Measurements from ENCODE around the gene PCDHA9. TPM values are rescaled to one million over a fixed set of nuclear protein-coding genes. Genes with fewer than 3 reads are reported as not detected.

Gene PCDHA9
- total RNA-seq, 3 donors from 2014 or later: 0.16 to 0.17 TPM; not detected in 1

DNA sequence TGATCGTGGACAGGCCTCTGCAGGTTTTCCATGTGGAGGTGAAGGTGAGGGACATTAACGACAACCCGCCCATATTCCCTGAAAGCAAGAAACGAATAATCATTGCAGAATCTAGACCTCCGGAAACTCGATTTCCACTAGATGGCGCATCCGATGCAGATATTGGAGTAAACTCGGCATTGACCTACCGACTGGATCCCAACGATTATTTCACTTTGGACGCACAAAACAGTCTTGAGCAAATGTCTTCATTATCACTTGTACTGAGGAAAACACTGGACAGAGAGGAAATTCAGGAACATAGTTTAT lies 34.4 kb downstream of the PCDHA9 start:
- H3K4me3 ChIP-seq: no peak overlapping the region
- DNase-seq (no peak), ATAC-seq (no peak)
- intact Hi-C loops (cut with DNase I, micrococcal nuclease): no loop called here
- H3K36me3 ChIP-seq (ENCODE audit: low read depth): no peaks in the 10 kb centered on the region
- H3K4me1 ChIP-seq (ENCODE audit: low read depth): no peaks in the 10 kb centered on the region
- TF ChIP-seq, protein P1, sequence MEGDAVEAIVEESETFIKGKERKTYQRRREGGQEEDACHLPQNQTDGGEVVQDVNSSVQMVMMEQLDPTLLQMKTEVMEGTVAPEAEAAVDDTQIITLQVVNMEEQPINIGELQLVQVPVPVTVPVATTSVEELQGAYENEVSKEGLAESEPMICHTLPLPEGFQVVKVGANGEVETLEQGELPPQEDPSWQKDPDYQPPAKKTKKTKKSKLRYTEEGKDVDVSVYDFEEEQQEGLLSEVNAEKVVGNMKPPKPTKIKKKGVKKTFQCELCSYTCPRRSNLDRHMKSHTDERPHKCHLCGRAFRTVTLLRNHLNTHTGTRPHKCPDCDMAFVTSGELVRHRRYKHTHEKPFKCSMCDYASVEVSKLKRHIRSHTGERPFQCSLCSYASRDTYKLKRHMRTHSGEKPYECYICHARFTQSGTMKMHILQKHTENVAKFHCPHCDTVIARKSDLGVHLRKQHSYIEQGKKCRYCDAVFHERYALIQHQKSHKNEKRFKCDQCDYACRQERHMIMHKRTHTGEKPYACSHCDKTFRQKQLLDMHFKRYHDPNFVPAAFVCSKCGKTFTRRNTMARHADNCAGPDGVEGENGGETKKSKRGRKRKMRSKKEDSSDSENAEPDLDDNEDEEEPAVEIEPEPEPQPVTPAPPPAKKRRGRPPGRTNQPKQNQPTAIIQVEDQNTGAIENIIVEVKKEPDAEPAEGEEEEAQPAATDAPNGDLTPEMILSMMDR (IDR thresholded peaks at IDR 0.05): no peak
- peaks cover 62% of the 10 kb centered on the region for H3K9me3 ChIP-seq

DNA sequence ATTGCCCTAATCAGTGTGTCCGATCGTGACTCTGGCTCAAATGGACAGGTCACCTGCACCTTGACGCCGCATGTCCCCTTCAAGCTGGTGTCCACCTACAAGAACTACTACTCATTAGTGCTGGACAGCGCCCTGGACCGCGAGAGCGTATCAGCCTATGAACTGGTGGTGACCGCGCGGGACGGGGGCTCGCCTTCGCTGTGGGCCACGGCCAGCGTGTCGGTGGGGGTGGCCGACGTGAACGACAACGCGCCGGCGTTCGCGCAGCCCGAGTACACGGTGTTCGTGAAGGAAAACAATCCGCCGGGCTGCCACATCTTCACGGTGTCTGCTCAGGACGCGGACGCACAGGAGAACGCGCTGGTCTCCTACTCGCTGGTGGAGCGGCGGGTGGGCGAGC lies 35.2 kb downstream of the PCDHA9 start:
- Histone ChIP-seq H3K4me3 (no peak overlapping the region), H3K4me1 (ENCODE audit: low read depth) (no peaks in the 10 kb centered on the region), H3K36me3 (ENCODE audit: low read depth) (no peaks in the 10 kb centered on the region), H3K9me3 (peaks cover 57% of the 10 kb centered on the region)
- ATAC-seq (no peak), DNase-seq (no peak)
- intact Hi-C loops (cut with DNase I, micrococcal nuclease): no loop called here
- TF ChIP-seq, protein P1 (IDR thresholded peaks at IDR 0.05): no peak

DNA sequence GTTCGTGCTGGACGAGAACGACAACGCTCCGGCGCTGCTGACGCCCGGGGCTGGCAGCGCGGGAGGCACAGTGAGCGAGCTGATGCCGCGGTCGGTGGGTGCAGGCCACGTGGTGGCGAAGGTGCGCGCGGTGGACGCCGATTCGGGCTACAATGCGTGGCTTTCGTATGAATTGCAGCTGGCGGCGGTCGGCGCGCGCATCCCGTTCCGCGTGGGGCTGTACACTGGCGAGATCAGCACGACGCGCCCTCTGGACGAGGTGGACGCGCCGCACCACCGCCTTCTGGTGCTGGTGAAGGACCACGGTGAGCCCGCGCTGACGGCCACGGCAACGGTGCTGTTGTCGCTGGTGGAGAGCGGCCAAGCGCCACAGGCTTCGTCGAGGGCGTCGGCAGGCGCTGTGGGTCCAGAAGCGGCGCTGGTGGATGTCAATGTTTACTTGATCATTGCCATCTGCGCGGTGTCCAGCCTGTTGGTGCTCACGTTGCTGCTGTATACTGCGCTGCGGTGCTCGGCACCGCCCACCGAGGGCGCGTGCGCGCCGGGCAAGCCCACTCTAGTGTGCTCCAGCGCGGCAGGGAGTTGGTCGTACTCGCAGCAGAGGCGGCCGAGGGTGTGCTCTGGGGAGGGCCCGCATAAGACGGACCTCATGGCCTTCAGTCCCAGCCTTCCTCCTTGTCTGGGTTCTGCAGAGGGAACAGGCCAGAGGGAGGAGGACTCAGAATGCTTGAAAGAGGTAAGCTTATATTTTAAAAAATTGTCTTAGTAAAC lies 35.9 kb downstream of the PCDHA9 start:
- no peak for DNase-seq
- no peaks in the 10 kb centered on the region for H3K4me1 ChIP-seq (ENCODE audit: low read depth)
- H3K4me3 ChIP-seq: no peak overlapping the region
- no peak for ATAC-seq
- intact Hi-C loops (cut with DNase I, micrococcal nuclease): no loop called here
- H3K9me3 ChIP-seq: peaks cover 51% of the 10 kb centered on the region
- H3K36me3 ChIP-seq (ENCODE audit: low read depth): no peaks in the 10 kb centered on the region
- TF ChIP-seq, protein P1 (IDR thresholded peaks at IDR 0.05): no peak

Other genes starting within 250 kb of the PCDHA9 start
- gene CD14, start 215.2 kb upstream of the PCDHA9 start, total RNA-seq: 10 to 100 TPM; 35.8 to 92.8 (median 90.9) TPM
- 10 to 100 TPM; 13.6 to 21.7 (median 16.8) TPM for gene TMCO6, start 208.9 kb upstream of the PCDHA9 start, total RNA-seq
- gene NDUFA2, start 200.8 kb upstream of the PCDHA9 start, total RNA-seq: 10 to 100 TPM; 63.5 to 93.1 (median 83.0) TPM
- 10 to 100 TPM; 79.8 to 98.1 (median 79.9) TPM for gene IK, start 200.6 kb upstream of the PCDHA9 start, total RNA-seq
- gene WDR55, start 183.5 kb upstream of the PCDHA9 start, total RNA-seq: 10 to 100 TPM; 32.3 to 42.3 (median 42.2) TPM
- gene DND1, start 174.8 kb upstream of the PCDHA9 start, total RNA-seq: 1 to 10 TPM in 2 of 3 donors, under 1 TPM in 1; 0.95 to 1.6 (median 1.1) TPM
- 10 to 100 TPM; 44.5 to 58.3 (median 56.4) TPM for gene HARS1, start 157.0 kb upstream of the PCDHA9 start, total RNA-seq
- gene HARS2, start 156.9 kb upstream of the PCDHA9 start, total RNA-seq: 10 to 100 TPM; 28.9 to 43.3 (median 39.6) TPM
- gene ZMAT2, start 147.9 kb upstream of the PCDHA9 start, total RNA-seq: 10 to 100 TPM; 43.8 to 59.7 (median 45.9) TPM
- gene PCDHA1, start 62.2 kb upstream of the PCDHA9 start, total RNA-seq: under 1 TPM in 1 of 3 donors, not detected in 2; 0.32 TPM
- under 1 TPM in 1 of 3 donors, not detected in 2; 0.32 TPM for gene PCDHA2, start 53.5 kb upstream of the PCDHA9 start, total RNA-seq
- 1 to 10 TPM in 1 of 3 donors, under 1 TPM in 1, not detected in 1; 0.06 to 1.3 TPM for gene PCDHA3, start 47.3 kb upstream of the PCDHA9 start, total RNA-seq
- gene PCDHA4, start 41.3 kb upstream of the PCDHA9 start, total RNA-seq: under 1 TPM; 0.24 to 0.93 (median 0.85) TPM
- under 1 TPM; 0.10 to 0.35 (median 0.26) TPM for gene PCDHA5, start 26.8 kb upstream of the PCDHA9 start, total RNA-seq
- gene PCDHA6, start 20.4 kb upstream of the PCDHA9 start, total RNA-seq: under 1 TPM; 0.29 to 0.47 (median 0.35) TPM
- under 1 TPM in 2 of 3 donors, not detected in 1; 0.35 to 0.41 TPM for gene PCDHA7, start 14.1 kb upstream of the PCDHA9 start, total RNA-seq
- under 1 TPM in 2 of 3 donors, not detected in 1; 0.14 to 0.19 TPM for gene PCDHA8, start 7.2 kb upstream of the PCDHA9 start, total RNA-seq
- under 1 TPM; 0.27 to 0.47 (median 0.29) TPM for gene PCDHA10, start 7.5 kb downstream of the PCDHA9 start, total RNA-seq
- under 1 TPM in 2 of 3 donors, not detected in 1; 0.19 to 0.58 TPM for gene PCDHA11, start 20.6 kb downstream of the PCDHA9 start, total RNA-seq
- gene PCDHA12, start 26.9 kb downstream of the PCDHA9 start, total RNA-seq: under 1 TPM in 2 of 3 donors, not detected in 1; 0.14 to 0.41 TPM
- under 1 TPM in 2 of 3 donors, not detected in 1; 0.23 to 0.32 TPM for gene PCDHA13, start 33.7 kb downstream of the PCDHA9 start, total RNA-seq
- under 1 TPM; 0.14 to 0.95 (median 0.24) TPM for gene PCDHAC1, start 77.9 kb downstream of the PCDHA9 start, total RNA-seq
- gene PCDHAC2, start 118.1 kb downstream of the PCDHA9 start, total RNA-seq: 1 to 10 TPM in 1 of 3 donors, under 1 TPM in 2; 0.31 to 1.3 (median 0.61) TPM
- gene PCDHB1, start 203.0 kb downstream of the PCDHA9 start, total RNA-seq: under 1 TPM in 1 of 3 donors, not detected in 2; 0.25 TPM
- gene PCDHB2, start 246.2 kb downstream of the PCDHA9 start, total RNA-seq: 1 to 10 TPM in 2 of 3 donors, under 1 TPM in 1; 0.82 to 5.5 (median 1.1) TPM

Data from mucosa of descending colon (tissue), 3 donors.